Measurements from ENCODE around the gene LRRC31. TPM values are rescaled to one million over a fixed set of nuclear protein-coding genes. Genes with fewer than 3 reads are reported as not detected.

The LRRC31 gene
- total RNA-seq, result not detected in 2 replicates

DNA sequence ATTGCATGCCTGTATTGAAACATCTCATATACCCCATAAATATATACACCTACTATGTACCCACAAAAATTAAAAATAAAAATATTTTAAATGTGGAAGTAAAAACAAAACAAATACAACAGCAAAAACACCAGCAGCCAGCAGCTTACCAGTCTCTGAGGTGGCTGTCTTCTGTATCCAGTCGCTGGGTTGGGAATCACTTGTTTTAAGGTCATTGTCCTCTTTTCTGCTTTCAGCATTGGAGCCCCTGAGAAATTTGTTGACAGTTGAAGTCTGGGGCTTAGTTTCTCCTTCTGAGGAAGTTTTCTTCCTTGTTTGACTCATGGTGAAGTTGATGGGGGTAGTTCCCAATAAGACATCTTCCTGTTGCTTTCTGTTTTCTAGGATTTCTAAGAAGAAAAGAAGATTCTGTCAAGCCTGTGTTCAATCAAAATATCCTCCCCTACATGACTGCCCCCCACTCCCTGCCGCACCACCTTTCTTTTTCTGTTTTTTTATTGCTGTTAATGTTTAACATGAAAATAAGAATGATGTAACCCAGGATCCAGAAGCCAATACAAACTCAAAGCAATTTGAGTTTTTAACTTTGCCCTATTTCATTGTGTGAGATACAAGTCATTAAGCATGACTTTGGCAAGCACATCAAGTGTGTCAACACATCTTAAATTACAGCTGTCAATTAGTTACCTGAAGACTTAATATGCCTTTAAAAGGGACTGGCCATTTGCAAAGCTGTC, at the start of gene LRRC31:
Gene LRRC31 (minus strand): TSS at position 452 of the 737 bp plus-strand sequence. CDS start 128 bp downstream, at position 324.
- DNase-seq (ENCODE audit: low read depth), result no peak
- TF ChIP-seq, protein P1, sequence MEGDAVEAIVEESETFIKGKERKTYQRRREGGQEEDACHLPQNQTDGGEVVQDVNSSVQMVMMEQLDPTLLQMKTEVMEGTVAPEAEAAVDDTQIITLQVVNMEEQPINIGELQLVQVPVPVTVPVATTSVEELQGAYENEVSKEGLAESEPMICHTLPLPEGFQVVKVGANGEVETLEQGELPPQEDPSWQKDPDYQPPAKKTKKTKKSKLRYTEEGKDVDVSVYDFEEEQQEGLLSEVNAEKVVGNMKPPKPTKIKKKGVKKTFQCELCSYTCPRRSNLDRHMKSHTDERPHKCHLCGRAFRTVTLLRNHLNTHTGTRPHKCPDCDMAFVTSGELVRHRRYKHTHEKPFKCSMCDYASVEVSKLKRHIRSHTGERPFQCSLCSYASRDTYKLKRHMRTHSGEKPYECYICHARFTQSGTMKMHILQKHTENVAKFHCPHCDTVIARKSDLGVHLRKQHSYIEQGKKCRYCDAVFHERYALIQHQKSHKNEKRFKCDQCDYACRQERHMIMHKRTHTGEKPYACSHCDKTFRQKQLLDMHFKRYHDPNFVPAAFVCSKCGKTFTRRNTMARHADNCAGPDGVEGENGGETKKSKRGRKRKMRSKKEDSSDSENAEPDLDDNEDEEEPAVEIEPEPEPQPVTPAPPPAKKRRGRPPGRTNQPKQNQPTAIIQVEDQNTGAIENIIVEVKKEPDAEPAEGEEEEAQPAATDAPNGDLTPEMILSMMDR (IDR thresholded peaks at IDR 0.05; ENCODE audit: insufficient read depth, low read depth, low read length), result no peak
- no peak within 1 kb of the TSS for H3K4me3 ChIP-seq (ENCODE audit: low read depth, low read length)

DNA sequence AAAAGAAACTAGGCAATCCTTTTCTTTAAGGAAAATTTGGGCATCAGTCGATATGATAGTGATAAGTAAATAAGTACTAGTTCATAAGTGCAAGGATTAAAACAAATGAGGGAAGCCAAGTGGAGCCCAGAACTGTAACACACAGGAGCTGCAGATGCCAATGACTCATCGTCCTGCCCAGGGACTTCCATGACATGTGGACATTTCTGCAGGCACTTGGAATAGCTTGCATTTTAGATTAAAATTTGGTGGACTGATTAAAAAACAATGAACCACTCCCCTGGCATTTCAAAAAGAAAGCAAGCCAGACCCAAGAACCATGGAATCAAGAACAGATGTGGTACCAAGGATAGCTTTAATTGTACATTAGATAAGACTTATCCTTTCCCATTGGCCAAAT, 44.6 kb upstream of the LRRC31 start:
- H3K4me3 ChIP-seq (ENCODE audit: low read depth, low read length), result no peak overlapping the region
- TF ChIP-seq, protein P1 (IDR thresholded peaks at IDR 0.05; ENCODE audit: insufficient read depth, low read depth, low read length), result no peak
- peak; percentile 13 for DNase-seq (ENCODE audit: low read depth)

DNA sequence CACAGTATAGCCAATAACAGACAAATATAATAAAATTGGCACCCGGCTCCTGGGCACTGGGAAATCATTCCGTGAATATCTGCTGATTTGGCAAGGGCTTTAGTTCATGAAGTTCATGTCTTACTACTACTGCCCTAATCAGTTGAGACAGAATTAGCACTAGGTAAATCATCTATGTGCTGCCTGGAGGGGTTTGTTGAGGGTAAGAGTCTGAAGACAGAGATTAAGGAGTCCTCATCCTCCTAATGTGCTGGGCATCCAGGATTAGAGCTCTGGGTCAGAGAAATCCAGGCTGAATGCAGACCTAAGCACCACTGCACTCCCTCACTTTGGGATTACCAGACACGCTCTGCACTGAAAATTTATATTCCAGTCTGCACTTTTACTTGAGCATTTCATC, 43.6 kb upstream of the LRRC31 start:
- no peak for DNase-seq (ENCODE audit: low read depth)
- TF ChIP-seq, protein P1 (IDR thresholded peaks at IDR 0.05; ENCODE audit: insufficient read depth, low read depth, low read length), result no peak

DNA sequence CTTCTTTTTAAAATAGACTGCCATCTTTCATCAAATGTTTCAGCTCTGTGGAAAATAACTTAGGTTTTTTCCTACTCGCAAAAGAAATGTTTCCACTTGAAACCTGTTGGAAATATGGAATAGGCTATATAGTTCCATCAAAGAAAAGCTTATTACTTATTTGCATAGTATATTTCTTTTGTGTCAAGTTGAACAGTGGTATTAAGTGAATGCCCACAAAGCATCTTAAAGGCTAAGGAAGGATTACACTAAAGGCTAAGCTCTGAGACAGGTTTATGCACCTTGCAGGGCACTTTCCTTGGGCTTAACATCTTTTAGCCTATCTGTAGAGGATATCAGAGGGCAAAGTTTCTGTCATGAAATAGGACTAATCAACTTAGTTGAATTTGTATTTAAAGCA, 41.5 kb upstream of the LRRC31 start, which contains the start of gene SAMD7:
Gene SAMD7 (plus strand): TSS at position 301 of the 400 bp plus-strand sequence. CDS start 7,927 bp downstream, outside the sequence.
- TF ChIP-seq, protein P1 (IDR thresholded peaks at IDR 0.05; ENCODE audit: insufficient read depth, low read depth, low read length), result no peak
- H3K4me3 ChIP-seq (ENCODE audit: low read depth, low read length), result no peak within 1 kb of the TSS
- no peak for DNase-seq (ENCODE audit: low read depth)

More for the DNA sequence above, 43.6 kb upstream of the LRRC31 start:
- no peak overlapping the region for H3K4me3 ChIP-seq (ENCODE audit: low read depth, low read length)

DNA sequence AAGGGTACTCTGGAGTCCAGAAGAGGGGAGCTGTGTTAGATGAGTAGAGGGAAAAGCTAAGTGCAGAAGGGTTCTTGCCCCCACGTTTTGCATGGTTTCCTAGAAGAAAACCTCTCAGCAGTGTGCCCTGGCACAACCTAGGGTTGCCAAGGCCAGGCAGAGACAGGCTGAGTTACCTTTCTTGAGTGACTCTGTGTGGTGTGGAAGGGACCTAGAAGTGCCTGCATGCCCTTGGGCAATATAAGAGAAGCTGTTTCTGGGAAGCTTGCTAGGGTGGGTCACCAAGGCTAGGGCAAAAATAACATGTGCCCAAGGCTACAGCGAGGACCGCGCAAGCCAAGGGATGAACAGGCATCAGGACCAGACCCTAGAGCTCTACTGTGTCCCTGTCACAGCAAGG, 38.2 kb upstream of the LRRC31 start:
- no peak overlapping the region for H3K4me3 ChIP-seq (ENCODE audit: low read depth, low read length)
- TF ChIP-seq, protein P1 (IDR thresholded peaks at IDR 0.05; ENCODE audit: insufficient read depth, low read depth, low read length), result no peak
- DNase-seq (ENCODE audit: low read depth), result no peak

DNA sequence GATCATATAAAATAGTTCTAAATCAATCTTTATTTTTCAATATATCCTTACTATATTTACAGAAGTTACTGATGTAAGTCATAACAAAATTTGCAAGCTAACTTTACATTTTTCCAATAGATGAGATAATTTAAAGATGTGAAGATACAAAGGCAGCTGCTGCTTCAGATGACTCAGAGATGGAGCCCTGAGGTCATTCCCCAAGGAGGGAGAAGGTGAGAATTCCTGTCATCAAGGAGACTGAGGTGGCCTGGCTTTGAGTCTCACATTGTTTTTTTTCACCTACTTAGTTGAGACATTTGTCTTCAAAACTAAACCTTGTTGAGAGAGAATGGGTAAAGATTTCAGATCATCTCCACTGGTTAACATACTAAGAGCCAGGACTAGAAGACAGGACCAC, 37.7 kb upstream of the LRRC31 start:
- TF ChIP-seq, protein P1 (IDR thresholded peaks at IDR 0.05; ENCODE audit: insufficient read depth, low read depth, low read length), result no peak
- no peak for DNase-seq (ENCODE audit: low read depth)
- H3K4me3 ChIP-seq (ENCODE audit: low read depth, low read length), result no peak overlapping the region
